ENCODE results near the gene RALGPS1.

The RALGPS1 gene

DNA sequence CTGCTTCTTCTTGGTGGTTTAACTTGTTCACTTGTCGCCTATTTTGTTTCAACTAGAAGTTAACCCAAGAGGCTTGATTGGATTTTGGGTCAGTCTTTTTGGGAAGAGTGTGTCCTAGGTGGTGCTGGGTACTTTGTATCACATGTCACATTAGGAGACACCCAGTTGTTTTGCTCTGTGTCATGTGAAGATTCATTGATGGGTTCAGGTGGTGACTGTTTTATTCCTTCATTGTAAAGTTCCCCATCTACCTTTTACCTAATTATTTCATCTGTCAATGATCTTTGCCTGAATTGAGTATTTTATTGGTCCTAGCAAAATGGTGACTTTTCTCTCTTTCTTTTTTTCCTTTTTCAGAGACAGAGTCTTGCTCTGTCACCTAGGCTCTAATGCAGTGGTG, 69.2 kb downstream of the RALGPS1 start:
- DNase-seq (ENCODE audit: extremely low read depth, low read depth), result no peak
- no peak overlapping the region for H3K4me3 ChIP-seq (replicated peaks; ENCODE audit: low read depth, low read length)
- TF ChIP-seq, protein P1, sequence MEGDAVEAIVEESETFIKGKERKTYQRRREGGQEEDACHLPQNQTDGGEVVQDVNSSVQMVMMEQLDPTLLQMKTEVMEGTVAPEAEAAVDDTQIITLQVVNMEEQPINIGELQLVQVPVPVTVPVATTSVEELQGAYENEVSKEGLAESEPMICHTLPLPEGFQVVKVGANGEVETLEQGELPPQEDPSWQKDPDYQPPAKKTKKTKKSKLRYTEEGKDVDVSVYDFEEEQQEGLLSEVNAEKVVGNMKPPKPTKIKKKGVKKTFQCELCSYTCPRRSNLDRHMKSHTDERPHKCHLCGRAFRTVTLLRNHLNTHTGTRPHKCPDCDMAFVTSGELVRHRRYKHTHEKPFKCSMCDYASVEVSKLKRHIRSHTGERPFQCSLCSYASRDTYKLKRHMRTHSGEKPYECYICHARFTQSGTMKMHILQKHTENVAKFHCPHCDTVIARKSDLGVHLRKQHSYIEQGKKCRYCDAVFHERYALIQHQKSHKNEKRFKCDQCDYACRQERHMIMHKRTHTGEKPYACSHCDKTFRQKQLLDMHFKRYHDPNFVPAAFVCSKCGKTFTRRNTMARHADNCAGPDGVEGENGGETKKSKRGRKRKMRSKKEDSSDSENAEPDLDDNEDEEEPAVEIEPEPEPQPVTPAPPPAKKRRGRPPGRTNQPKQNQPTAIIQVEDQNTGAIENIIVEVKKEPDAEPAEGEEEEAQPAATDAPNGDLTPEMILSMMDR (IDR thresholded peaks at IDR 0.05; ENCODE audit: low read depth, low read length, missing control alignments), result no peak

DNA sequence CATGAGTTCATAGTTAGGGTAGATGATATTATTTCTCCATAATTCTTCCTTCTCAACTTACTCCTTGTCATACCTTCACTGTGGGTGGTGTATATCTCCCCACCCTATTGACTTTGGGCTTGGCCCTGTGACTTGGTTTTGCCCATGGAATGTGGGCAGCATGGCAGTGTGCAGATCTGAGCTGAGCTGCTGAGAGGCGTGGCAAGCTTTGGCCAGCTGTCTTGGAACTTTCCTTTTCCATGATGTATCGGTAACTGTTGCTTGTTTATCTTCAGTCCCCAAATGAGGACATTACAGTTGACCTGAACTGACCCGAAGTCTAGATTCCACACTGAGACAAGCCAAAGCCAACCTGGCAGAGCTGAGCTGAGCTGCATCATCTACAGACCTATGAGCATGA, 70.4 kb downstream of the RALGPS1 start:
- DNase-seq (ENCODE audit: extremely low read depth, low read depth), result no peak
- TF ChIP-seq, protein P1 (IDR thresholded peaks at IDR 0.05; ENCODE audit: low read depth, low read length, missing control alignments), result no peak
- no peak overlapping the region for H3K4me3 ChIP-seq (replicated peaks; ENCODE audit: low read depth, low read length)

DNA sequence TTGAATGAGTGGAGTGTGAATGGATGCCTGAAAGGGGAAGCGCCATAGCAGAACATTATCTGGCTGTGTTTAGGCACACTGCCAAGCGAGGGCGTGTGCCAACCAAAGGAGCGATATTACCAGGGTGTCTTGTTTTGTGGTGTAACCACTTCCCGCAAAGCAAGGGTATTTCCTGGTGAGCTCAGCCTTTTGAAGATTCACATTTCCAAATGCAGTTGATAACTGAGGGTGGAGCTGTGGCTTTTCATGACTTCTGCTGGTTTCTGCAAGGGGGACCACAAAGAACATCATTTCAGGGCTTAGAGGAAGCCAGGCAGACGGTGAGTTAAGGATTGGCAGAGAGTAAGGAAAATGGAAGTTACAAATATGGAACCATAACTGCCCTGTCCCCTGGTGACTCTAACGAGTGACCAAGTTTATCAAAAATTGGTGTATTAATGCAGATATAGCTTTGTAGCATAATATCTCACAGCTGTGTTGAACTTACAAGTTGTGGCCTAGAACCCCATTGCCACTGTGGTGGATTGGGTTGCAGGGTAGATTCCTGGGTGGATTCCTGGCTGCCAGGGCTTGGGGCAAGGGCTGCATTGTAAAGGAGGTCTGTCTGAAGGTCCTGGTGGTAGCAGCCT, 71.4 kb downstream of the RALGPS1 start:
- H3K4me3 ChIP-seq (replicated peaks; ENCODE audit: low read depth, low read length), result no peak overlapping the region
- TF ChIP-seq, protein P1 (IDR thresholded peaks at IDR 0.05; ENCODE audit: low read depth, low read length, missing control alignments), result no peak
- DNase-seq (ENCODE audit: extremely low read depth, low read depth), result peak; percentile 7

DNA sequence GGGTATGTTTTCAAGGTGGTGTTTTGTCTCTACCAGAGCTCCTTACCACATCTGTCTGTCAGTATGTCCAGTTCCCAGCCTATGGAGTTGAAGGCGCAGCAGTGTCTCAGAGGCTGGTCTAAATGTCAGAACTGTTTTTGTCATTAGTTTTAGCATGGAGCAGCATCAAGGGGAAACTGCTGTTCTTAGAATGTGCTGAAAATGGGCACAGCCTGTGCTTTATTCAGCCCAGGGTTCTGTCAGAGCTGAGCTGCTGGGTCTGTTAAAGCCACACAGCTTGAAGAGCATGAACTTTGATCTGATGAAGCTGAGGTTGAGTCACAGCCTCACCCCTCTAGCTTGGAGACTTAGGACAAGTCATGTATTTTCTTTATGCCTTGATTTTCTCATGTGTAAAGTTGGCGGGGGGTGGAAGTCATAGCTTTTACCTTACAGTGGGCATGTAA, 71.9 kb downstream of the RALGPS1 start:
- TF ChIP-seq, protein P1 (IDR thresholded peaks at IDR 0.05; ENCODE audit: low read depth, low read length, missing control alignments), result no peak
- DNase-seq (ENCODE audit: extremely low read depth, low read depth), result no peak
- no peak overlapping the region for H3K4me3 ChIP-seq (replicated peaks; ENCODE audit: low read depth, low read length)

DNA sequence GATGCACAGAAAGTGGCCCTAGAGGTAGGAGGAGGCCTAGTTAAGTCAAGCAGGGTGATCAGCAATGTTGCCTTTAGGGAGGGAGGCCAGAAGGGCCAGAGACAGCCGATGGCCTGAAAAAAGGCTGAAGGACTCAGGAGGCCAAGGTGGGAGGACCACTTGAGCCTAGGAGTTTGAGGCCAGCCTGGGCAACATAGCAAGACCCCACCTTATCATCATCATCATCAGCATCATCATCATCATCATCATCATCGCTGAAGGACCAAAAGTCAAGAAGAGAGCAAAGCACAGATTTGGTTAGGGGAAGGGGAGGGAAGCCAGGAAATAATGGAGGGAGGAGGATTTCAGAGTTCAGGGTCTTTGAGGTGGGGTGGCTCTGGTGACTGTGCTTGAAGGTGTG, 74.3 kb downstream of the RALGPS1 start:
- no peak for DNase-seq (ENCODE audit: extremely low read depth, low read depth)

DNA sequence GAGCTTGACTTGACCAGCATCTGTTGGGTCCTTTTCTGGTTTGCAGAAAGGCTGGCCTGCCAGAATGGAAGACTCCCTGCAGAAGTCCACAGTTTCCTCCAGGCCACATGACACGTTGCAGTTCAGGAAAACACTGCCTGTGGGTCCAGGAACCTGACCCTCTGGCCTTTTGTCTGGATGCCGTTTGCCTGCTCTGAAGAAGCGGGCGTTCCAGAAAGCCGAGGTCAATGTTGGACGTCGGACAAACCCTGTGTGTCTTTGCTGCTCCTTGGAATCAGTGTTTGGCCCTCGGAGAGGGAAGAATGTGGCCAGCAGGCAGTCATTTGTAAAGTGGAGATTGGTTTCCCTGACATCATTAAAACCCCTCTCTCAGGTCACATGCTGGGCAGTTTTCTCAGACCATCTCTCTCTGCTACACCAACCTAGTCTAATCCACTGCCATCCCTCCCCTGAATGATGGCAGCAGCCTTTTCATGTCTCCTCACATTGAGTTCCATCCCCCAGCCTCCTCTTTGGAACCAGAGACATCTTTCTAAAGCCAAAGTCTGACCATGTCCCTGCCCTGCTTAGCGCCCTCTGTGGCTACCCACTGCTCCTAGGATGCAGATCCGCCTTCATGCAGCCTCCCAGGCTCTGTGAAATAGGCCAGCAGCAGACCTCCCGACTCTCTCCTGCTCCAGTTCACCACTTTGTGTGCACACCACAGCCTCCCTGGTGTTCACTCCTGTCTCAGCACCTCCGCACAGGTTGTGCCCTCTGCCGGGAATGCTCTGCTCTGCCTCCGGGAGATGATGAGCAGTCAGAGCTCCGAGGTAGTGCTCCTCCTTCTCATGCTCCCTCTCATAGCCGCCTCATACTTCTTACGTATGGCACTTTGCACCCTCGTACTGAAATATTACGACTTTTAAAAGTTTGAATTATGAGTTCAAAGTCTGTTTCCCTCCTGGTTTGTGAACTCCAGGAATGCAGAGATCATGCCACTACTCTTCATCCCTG, 75.6 kb downstream of the RALGPS1 start:
- no peak overlapping the region for H3K4me3 ChIP-seq (replicated peaks; ENCODE audit: low read depth, low read length)

More for the DNA sequence above, 74.3 kb downstream of the RALGPS1 start:
- H3K4me3 ChIP-seq (replicated peaks; ENCODE audit: low read depth, low read length), result no peak overlapping the region
- TF ChIP-seq, protein P1 (IDR thresholded peaks at IDR 0.05; ENCODE audit: low read depth, low read length, missing control alignments), result no peak

More for the DNA sequence above, 75.6 kb downstream of the RALGPS1 start:
- TF ChIP-seq, protein P1 (IDR thresholded peaks at IDR 0.05; ENCODE audit: low read depth, low read length, missing control alignments), result no peak
- no peak for DNase-seq (ENCODE audit: extremely low read depth, low read depth)
